K562 (cell line): ENCODE results near the gene RGL2. TPM values are rescaled to one million over a fixed set of nuclear protein-coding genes. Genes with fewer than 3 reads are reported as not detected.
A peak's percentile ranks its signal among the peaks of the same experiment; 100 is the strongest.

Experiments used
- BRF2 ChIP-seq: IDR thresholded peaks from 3 replicates; pipeline ENCODE4 v1.6.1; 2011; ENCODE audit warnings: borderline replicate concordance, mild to moderate bottlenecking; ENCODE audit not compliant: insufficient read length, insufficient read depth
- GTF3C2 ChIP-seq: IDR thresholded peaks from 3 replicates; pipeline ENCODE4 v1.6.1; 2011; ENCODE audit warnings: borderline replicate concordance, mild to moderate bottlenecking, moderate library complexity; ENCODE audit not compliant: insufficient read length; ENCODE audit errors: extremely low read depth
- JUNB ChIP-seq: fragments of 450-650 bp; formaldehyde crosslinking; conservative IDR thresholded peaks from 2 replicates; pipeline ENCODE4 v1.4.0; 2020; ENCODE audit warnings: mild to moderate bottlenecking
- MGA ChIP-seq: fragments of 450-650 bp; IDR thresholded peaks from 2 replicates; pipeline ENCODE4 v1.6.1; 2016; ENCODE audit warnings: mild to moderate bottlenecking, moderate library complexity
- PCBP1 ChIP-seq: fragments of 200-400 bp; formaldehyde crosslinking; IDR thresholded peaks from 2 replicates; pipeline ENCODE4 v1.6.1; 2018; ENCODE audit warnings: mild to moderate bottlenecking, low read depth, low read length; ENCODE audit not compliant: poor library complexity, severe bottlenecking
- RBM34 ChIP-seq: fragments of 200-400 bp; formaldehyde crosslinking; IDR thresholded peaks from 2 replicates; pipeline ENCODE4 v1.6.1; 2018; ENCODE audit warnings: low read length, borderline replicate concordance; ENCODE audit not compliant: insufficient read depth
- SMARCE1 ChIP-seq: fragments of 450-650 bp; IDR thresholded peaks from 2 replicates; pipeline ENCODE4 v1.7.1; 2016; ENCODE audit warnings: mild to moderate bottlenecking
- SNIP1 ChIP-seq: fragments of 450-650 bp; IDR thresholded peaks from 2 replicates; pipeline ENCODE4 v1.7.1; 2017; ENCODE audit warnings: low read depth, mild to moderate bottlenecking
- TCF15 ChIP-seq: fragments of 250-450 bp; sonication (Bioruptor Pico); IDR thresholded peaks from 2 replicates; pipeline ENCODE4 v1.8.0; 2022; ENCODE audit warnings: moderate library complexity, mild to moderate bottlenecking, inconsistent platforms
- ZNF561 ChIP-seq: fragments of 450-650 bp; formaldehyde crosslinking; conservative IDR thresholded peaks from 2 replicates; pipeline ENCODE4 v1.4.0; 2020; ENCODE audit warnings: mild to moderate bottlenecking, moderate library complexity
- polyA plus RNA-seq, 8 experiments: library from polyadenylated mRNA; depleted of rRNA in 4 of 8; stranded (reverse) in 5 of 8; unstranded in 3 of 8; fragments of >200 nt; fragmentation: Nextera tagmentation in 2 of 8; fragmentation: Illumina TruSeq in 1 of 8; extraction: Ambion mirVana in 2 of 8; extraction: Trizol in 1 of 8; gene quantifications; 2 replicates each; pipeline versions ENCODE4 v1.2.1 to v1.2.3, GENCODE V29; 2011 to 2014; ENCODE audit warnings: inconsistent platforms in 1 of 8, missing spikeins in 1 of 8
- total RNA-seq, 7 experiments: library from RNA; depleted of rRNA in 6 of 7; stranded (reverse); fragments of >200 nt in 6 of 7; fragmentation: Illumina TruSeq in 2 of 7; extraction: Trizol in 2 of 7; gene quantifications; 2 replicates each; pipeline versions ENCODE4 v1.2.1 to v1.2.3, GENCODE V29; 2011 to 2021; ENCODE audit warnings: low replicate concordance in 1 of 7

The RGL2 gene
- total and polyA plus RNA-seq, 9 of the 15 experiments (the other 6 are each of a cell fraction or from before 2014, with no cell fraction given): 1.8 to 57.1 (median 19.5) TPM

- TF ChIP-seq MGA (0 out of 2 replicates have a peak, but pooled peaks have one; percentile 11), RBM34 (no peak), TCF15 (no peak), BRF2 (no peak), GTF3C2 (no peak), SNIP1 (no peak), ZNF561 (CRISPR knock-in tag) (no peak), PCBP1 (no peak), SMARCE1 (peak; percentile 67), JUNB (no peak)
Observed at GRCh38 chr6:33320315-33321181, 21.8 kb upstream of the RGL2 start (continued).
